HCT116 (cell line): ENCODE data around the gene ACD. TPM values are rescaled to one million over a fixed set of nuclear protein-coding genes. Genes with fewer than 3 reads are reported as not detected.

Experiments used
- ATAC-seq: fragments of 200-7000 bp; cut with Tn5 transposase; 2 replicates; pipeline ENCODE4 v1.9.1; 2020; ENCODE audit warnings: mild to moderate bottlenecking, moderate library complexity
- BruUV-seq: library from RNA; stranded (reverse); fragments of 400-500 nt; replicated peaks from 2 replicates; lab custom pipeline; 2021; lab: Mats Ljungman, UMichigan
- CTCF ChIA-PET: fragments of 300-600 bp; sonication (Branson Sonifier 250); formaldehyde crosslinking; loops from one replicate; lab custom pipeline; 2021; ENCODE audit warnings: antibody characterized with exemption; lab: Charles Lee
- POLR2A ChIA-PET: fragments of 300-600, 350-600 bp; sonication (Branson Sonifier 250); formaldehyde crosslinking; loops from one replicate; lab custom pipeline; 2021; ENCODE audit warnings: antibody characterized with exemption; lab: Charles Lee
- RAD21 ChIA-PET, 2 experiments: fragments of 300-600 bp; sonication (Branson Sonifier 250); formaldehyde crosslinking; loops; one replicate each; lab custom pipeline; 2023; ENCODE audit warnings: low total read pairs in 2 of 2; ENCODE audit not compliant: uncharacterized antibody in 2 of 2, unreplicated experiment in 2 of 2, low non-redundant PET in 1 of 2; lab: Charles Lee
- DNase-seq: peaks from one replicate; pipeline ENCODE4 v3.0.0-alpha.2; 2010; ENCODE audit warnings: low read depth, low spot score
- H2AFZ ChIP-seq: fragments of 200-600 bp; shearing (Covaris generic), sonication (generic); 2 replicates; pipeline ENCODE4 v1.6.1; 2017; ENCODE audit warnings: low read depth, mixed run types, mixed read lengths, antibody characterized with exemption, low read length; ENCODE audit not compliant: poor library complexity, severe bottlenecking
- H3K27ac ChIP-seq: 2 replicates; pipeline ENCODE4 v1.5.1; 2012; ENCODE audit warnings: low read depth, low read length
- H3K27me3 ChIP-seq: fragments of 200-600 bp; sonication (generic); 2 replicates; pipeline ENCODE4 v1.6.1; 2016; ENCODE audit warnings: mixed run types, low read length, mixed read lengths; ENCODE audit not compliant: insufficient read depth
- H3K36me3 ChIP-seq, 2 experiments: fragments of 200-500 bp in 1 of 2; fragments of 200-600 bp in 1 of 2; sonication (Bioruptor generic) in 1 of 2; sonication (generic) in 1 of 2; 2 replicates each; pipeline versions ENCODE4 v1.5.1 to v1.6.1; 2014 to 2016; ENCODE audit warnings: low read length in 2 of 2, inconsistent platforms in 1 of 2, mixed read lengths in 1 of 2, mixed run types in 1 of 2; ENCODE audit not compliant: insufficient read depth in 2 of 2, control insufficient read depth in 1 of 2
- H3K4me1 ChIP-seq, 2 experiments: fragments of 200-600 bp in 1 of 2; sonication (generic) in 1 of 2; 2 replicates each; pipeline versions ENCODE4 v1.5.1 to v1.6.1; 2012 to 2017; ENCODE audit warnings: low read length in 2 of 2, inconsistent platforms in 1 of 2, mild to moderate bottlenecking in 1 of 2, mixed read lengths in 1 of 2, mixed run types in 1 of 2, moderate library complexity in 1 of 2; ENCODE audit not compliant: insufficient read depth in 2 of 2, control insufficient read depth in 1 of 2
- H3K4me2 ChIP-seq: fragments of 200-600 bp; sonication (generic); 2 replicates; pipeline ENCODE4 v1.6.1; 2017; ENCODE audit warnings: mixed run types, low read length, mixed read lengths
- H3K4me3 ChIP-seq, 2 experiments: fragments of 200-600 bp in 1 of 2; sonication (generic) in 1 of 2; replicated peaks in 1 of 2; 2 replicates each; pipeline ENCODE4 v1.5.1; 2011 to 2016; ENCODE audit warnings: low read length in 2 of 2, control low read depth in 1 of 2, low read depth in 1 of 2, mild to moderate bottlenecking in 1 of 2, mixed read lengths in 1 of 2, mixed run types in 1 of 2
- H3K79me2 ChIP-seq: fragments of 200-600 bp; sonication (generic); 2 replicates; pipeline ENCODE4 v1.6.1; 2017; ENCODE audit warnings: mild to moderate bottlenecking, mixed run types, low read length, moderate library complexity, mixed read lengths; ENCODE audit not compliant: insufficient read depth
- H3K9ac ChIP-seq: fragments of 200-600 bp; sonication (generic); 2 replicates; pipeline ENCODE4 v1.6.1; 2016; ENCODE audit warnings: low read length, mixed read lengths
- H3K9me2 ChIP-seq: fragments of 200-600 bp; sonication (generic), shearing (Covaris generic); 2 replicates; pipeline ENCODE4 v1.6.1; 2017; ENCODE audit warnings: mixed run types, mild to moderate bottlenecking, moderate library complexity; ENCODE audit not compliant: insufficient read depth
- H3K9me3 ChIP-seq, 2 experiments: fragments of 200-500 bp in 1 of 2; fragments of 200-600 bp in 1 of 2; sonication (Bioruptor generic) in 1 of 2; sonication (generic) in 1 of 2; 2 replicates each; pipeline ENCODE4 v1.6.1; 2014 to 2017; ENCODE audit warnings: low read length in 2 of 2, mixed read lengths in 2 of 2, inconsistent platforms in 1 of 2, low read depth in 1 of 2, mild to moderate bottlenecking in 1 of 2, mixed run types in 1 of 2, moderate library complexity in 1 of 2; ENCODE audit not compliant: control insufficient read depth in 1 of 2, insufficient read depth in 1 of 2
- H4K20me1 ChIP-seq: fragments of 200-600 bp; sonication (generic), shearing (Covaris generic); 2 replicates; pipeline ENCODE4 v1.6.1; 2017; ENCODE audit warnings: mixed run types, mild to moderate bottlenecking, moderate library complexity; ENCODE audit not compliant: insufficient read depth
- ATF3 ChIP-seq: IDR thresholded peaks from 2 replicates; pipeline ENCODE4 v1.6.1; 2012
- CBX3 ChIP-seq: IDR thresholded peaks from 2 replicates; pipeline ENCODE4 v1.6.1; 2012; ENCODE audit warnings: low read depth
- CTCF ChIP-seq, 3 experiments: fragments of 200-600 bp in 1 of 3; sonication (generic) in 1 of 3; IDR thresholded peaks in 2 of 3; conservative IDR thresholded peaks in 1 of 3; 2 replicates each; pipeline ENCODE4 v1.5.1; 2012 to 2017; ENCODE audit warnings: low read depth in 2 of 3, low read length in 2 of 3, antibody characterized with exemption in 1 of 3, borderline replicate concordance in 1 of 3, control low read depth in 1 of 3, mild to moderate bottlenecking in 1 of 3, mixed read lengths in 1 of 3, mixed run types in 1 of 3, moderate library complexity in 1 of 3; ENCODE audit not compliant: insufficient read depth in 1 of 3
- EGR1 ChIP-seq: IDR thresholded peaks from 2 replicates; pipeline ENCODE4 v1.6.1; 2012; ENCODE audit warnings: low read depth
- MAX ChIP-seq: IDR thresholded peaks from 2 replicates; pipeline ENCODE4 v1.6.1; 2012
- POLR2AphosphoS5 ChIP-seq: IDR thresholded peaks from 2 replicates; pipeline ENCODE4 v1.6.1; 2011; ENCODE audit warnings: mild to moderate bottlenecking, low read depth, low read length, moderate library complexity
- SP1 ChIP-seq: IDR thresholded peaks from 2 replicates; pipeline ENCODE4 v1.6.1; 2012; ENCODE audit warnings: low read depth
- SRF ChIP-seq: IDR thresholded peaks from 2 replicates; pipeline ENCODE4 v1.6.1; 2012; ENCODE audit warnings: low read depth
- YY1 ChIP-seq: IDR thresholded peaks from 2 replicates; pipeline ENCODE4 v1.6.1; 2011; ENCODE audit warnings: low read length, low read depth, moderate library complexity, mild to moderate bottlenecking; ENCODE audit not compliant: insufficient replicate concordance; ENCODE audit errors: extremely low read depth
- ZBTB33 ChIP-seq: IDR thresholded peaks from 2 replicates; pipeline ENCODE4 v1.6.1; 2011; ENCODE audit warnings: mild to moderate bottlenecking, low read length, moderate library complexity; ENCODE audit not compliant: insufficient replicate concordance; ENCODE audit errors: extremely low read depth
- ZNF274 ChIP-seq: fragments of 200-500 bp; sonication (Bioruptor generic); IDR thresholded peaks from 2 replicates; pipeline ENCODE4 v1.6.1; 2014; ENCODE audit warnings: mild to moderate bottlenecking, low read depth, low read length, inconsistent platforms
- intact Hi-C: fragments of 100-400 bp; cut with micrococcal nuclease; formaldehyde crosslinking; loops from 2 replicates; pipeline ENCODE4 v1.10.0; 2022
- total RNA-seq: library from RNA; stranded (reverse); gene quantifications from one replicate; pipeline ENCODE4 v1.2.1, GENCODE V29; 2021; ENCODE audit not compliant: unreplicated experiment

Gene ACD
- total RNA-seq, 1 experiment from 2014 or later, result 53.8 TPM

GRCh38 chr16:67656344-67657016, 3.6 kb downstream of the ACD start:
- Histone ChIP-seq H3K27me3 (no peaks in the 10 kb centered on the region), H3K9ac (no peak overlapping the region), H3K36me3 (peaks cover 0 to 6% of the 10 kb centered on the region in 2 experiments; a peak in 1 of 4 replicates), H3K4me3 (no peak overlapping the region), H3K4me2 (no peak overlapping the region), H3K4me1 (peaks cover 3 to 23% of the 10 kb centered on the region in 2 experiments; a peak in 3 of 4 replicates), H3K9me2 (no peaks in the 10 kb centered on the region), H2AFZ (no peak overlapping the region), H3K27ac (no peak overlapping the region), H3K9me3 (no peaks in the 10 kb centered on the region), H3K79me2 (peaks cover 21% of the 10 kb centered on the region; the same call in 1 of the 2 replicates), H4K20me1 (no peaks in the 10 kb centered on the region)
- ATAC-seq, result no peak
- intact Hi-C loops, result no loop called here
- no peak for DNase-seq
- RAD21 ChIA-PET, result no interaction called here
- BruUV-seq, result no TSS peak
- CTCF ChIA-PET, result no interaction called here
- no peak for TF ChIP-seq SP1
- no peak for TF ChIP-seq ZNF274
- TF ChIP-seq MAX, result no peak
- no peak for TF ChIP-seq CBX3
- TF ChIP-seq ATF3, result no peak
- TF ChIP-seq EGR1, result no peak
- no peak for TF ChIP-seq YY1
- TF ChIP-seq SRF, result no peak
- POLR2A ChIA-PET, result no interaction called here

GRCh38 chr16:67655363-67655762, 4.7 kb downstream of the ACD start:
- Histone ChIP-seq H2AFZ (no peak overlapping the region), H3K27ac (no peak overlapping the region), H3K4me3 (no peak overlapping the region), H3K27me3 (no peaks in the 10 kb centered on the region), H3K9me3 (no peaks in the 10 kb centered on the region), H3K4me2 (no peak overlapping the region), H3K4me1 (peaks cover 0 to 15% of the 10 kb centered on the region in 2 experiments; a peak in 2 of 4 replicates), H4K20me1 (no peaks in the 10 kb centered on the region), H3K9ac (no peak overlapping the region), H3K79me2 (peaks cover 21% of the 10 kb centered on the region; the same call in 1 of the 2 replicates), H3K36me3 (peaks cover 0 to 6% of the 10 kb centered on the region in 2 experiments; a peak in 1 of 4 replicates), H3K9me2 (no peaks in the 10 kb centered on the region)
- DNase-seq (no peak), ATAC-seq (no peak)
- intact Hi-C loops, result no loop called here
- CTCF ChIA-PET, result no interaction called here
- POLR2A ChIA-PET, result no interaction called here
- no TSS peak for BruUV-seq
- RAD21 ChIA-PET, result no interaction called here
- TF ChIP-seq YY1 (no peak), POLR2AphosphoS5 (no peak), EGR1 (no peak), SRF (no peak), ZBTB33 (no peak), CTCF (IDR thresholded peaks at IDR 0.05 in 2 of 3, conservative IDR thresholded peaks at IDR 0.05 in 1 of 3; ENCODE audit: borderline replicate concordance in 1 of 3, insufficient read depth in 1 of 3, low read depth in 2 of 3, low read length in 2 of 3) (no peak)
